Activated CD8-positive, alpha-beta memory T cell treated with anti-CD3 and anti-CD28 coated beads, Interleukin-2, amount 50 U/mL, for 24 hours (primary cell): ENCODE measurements around the gene ZNHIT2.
"Not testable (repeated sequence)": the region's sequence is repeated elsewhere in the genome, so short reads cannot be mapped to it uniquely, and the experiment has no call there.

ENCODE experiments used
- DNase-seq: peaks from one replicate; pipeline ENCODE4 v3.0.0-alpha.2; 2020; ENCODE audit errors: extremely low read depth

The ZNHIT2 gene

DNA sequence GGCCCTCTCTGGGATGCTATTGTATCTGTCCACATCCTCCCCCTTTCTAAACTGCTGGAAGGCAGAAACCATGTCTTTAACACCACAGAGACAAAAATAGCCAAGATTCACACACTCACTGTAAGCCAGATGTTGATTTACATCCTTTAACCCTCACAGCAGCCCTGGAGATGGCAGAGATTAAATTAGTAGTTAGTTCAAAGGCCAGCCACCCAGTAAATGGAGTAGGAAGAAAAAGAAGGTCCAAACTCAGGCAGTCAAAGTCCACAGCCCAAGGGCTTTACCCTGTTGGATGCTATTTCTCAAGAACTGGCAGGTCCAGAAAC, 2.1 kb upstream of the ZNHIT2 start:
- no peak for DNase-seq

DNA sequence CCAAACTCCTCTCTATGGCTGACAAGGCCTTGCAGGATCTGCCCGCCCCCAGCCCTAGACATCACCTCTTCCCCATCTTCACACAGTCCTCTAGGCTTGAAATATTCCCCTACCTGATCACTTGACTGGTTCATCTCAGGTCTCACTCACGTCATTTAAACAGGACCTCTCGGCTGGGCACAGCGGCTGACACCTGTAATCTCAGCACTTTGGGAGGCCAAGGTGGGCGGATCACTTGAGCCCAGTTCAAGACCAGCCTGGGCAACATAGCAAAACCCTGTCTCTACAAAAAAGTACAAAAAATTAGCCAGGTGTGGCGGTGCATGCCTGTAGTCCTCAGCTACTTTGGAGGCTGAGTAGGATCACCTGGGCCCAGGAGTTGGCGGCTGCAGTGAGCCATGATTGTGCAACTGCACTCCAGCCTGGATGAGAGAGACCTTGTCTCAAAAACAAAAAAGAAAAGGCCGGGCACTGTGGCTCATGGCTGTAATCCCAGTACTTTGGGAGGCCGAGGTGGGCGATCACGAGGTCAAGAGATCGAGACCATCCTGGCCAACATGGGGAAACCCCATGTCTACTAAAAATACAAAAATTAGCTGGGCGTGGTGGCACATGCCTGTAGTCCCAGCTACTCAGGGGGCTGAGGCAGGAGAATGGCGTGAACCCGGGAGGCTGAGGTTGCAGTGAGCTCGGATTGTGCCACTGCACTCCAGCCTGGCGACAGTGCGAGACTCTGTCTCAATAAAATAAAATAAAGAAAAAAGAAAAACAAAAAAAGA, 1.6 kb upstream of the ZNHIT2 start:
- not testable (repeated sequence) for DNase-seq

DNA sequence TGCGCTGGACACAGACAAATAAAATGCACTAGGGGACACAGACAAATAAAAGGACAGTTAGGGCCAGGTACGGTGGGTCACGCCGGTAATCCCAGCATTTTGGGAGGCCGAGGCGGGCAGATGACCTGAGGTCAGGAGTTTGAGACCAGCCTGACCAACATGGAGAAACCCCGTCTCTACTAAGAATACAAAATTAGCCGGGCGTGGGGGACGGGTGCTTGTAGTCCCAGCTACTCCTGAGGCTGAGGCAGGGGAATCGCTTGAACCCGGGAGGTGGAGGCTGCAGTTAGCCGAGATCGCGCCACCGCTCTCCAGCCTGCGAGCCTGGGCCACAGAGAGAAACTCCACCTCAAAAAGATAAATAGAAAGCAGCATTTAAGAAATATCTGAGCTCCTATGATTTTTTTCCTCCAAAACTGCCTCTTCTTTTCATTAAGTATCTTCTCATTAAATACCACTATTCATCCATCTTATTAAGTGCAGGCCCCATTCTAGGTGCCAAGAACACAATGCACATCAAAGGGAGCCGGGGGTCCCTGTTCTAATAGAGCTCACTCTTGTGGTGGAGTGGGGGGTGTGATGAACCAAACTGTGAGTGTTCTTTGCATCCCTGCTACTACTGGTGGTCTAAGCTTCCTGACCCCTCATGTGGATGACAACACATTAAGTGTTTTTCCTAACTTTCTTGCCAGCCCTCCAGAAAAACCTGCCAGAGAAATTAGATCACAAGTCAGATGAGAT, 766 bp upstream of the ZNHIT2 start:
- DNase-seq, result no peak

DNA sequence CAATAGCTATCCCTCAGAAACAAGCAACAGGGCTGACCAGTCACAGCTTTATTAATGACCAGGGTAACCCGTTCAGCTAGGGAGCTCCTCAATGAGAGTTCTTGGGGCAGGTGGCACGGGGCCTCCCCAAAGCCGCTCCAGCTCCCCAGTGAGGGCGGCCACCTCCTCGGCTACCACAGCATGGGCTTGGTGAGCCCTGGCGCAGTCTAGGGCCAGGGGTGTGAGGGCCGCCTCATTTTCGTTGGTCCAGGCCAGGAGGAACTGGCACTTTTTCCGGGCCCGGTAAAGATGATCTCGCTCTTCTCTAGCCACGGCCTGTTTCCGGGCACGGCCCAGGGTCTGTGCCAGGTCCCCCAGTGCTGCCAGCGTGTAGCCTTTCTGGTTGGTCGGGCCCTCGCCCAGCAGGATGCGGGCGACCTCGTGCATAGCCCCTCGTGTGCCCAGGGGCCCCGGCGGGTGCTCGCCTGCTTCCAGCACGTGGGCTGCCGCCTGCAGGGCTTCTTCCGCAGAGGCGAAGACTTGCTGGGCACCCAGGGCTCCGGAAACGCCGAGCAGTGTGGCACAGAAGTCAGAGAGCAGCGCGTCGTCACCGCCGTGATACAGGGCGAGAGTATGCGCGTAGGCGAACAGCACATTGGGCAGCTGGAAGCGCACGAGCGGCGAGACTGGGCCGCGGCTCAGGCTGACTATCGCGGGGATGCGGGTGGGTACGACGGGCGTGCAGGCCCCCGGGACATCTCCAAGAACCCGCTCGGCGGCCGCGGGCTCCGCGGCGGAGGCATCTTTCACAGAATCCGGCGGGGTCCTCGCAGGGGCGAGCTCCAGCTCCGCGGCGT, 913 bp downstream of the ZNHIT2 start:
- DNase-seq, result no peak

DNA sequence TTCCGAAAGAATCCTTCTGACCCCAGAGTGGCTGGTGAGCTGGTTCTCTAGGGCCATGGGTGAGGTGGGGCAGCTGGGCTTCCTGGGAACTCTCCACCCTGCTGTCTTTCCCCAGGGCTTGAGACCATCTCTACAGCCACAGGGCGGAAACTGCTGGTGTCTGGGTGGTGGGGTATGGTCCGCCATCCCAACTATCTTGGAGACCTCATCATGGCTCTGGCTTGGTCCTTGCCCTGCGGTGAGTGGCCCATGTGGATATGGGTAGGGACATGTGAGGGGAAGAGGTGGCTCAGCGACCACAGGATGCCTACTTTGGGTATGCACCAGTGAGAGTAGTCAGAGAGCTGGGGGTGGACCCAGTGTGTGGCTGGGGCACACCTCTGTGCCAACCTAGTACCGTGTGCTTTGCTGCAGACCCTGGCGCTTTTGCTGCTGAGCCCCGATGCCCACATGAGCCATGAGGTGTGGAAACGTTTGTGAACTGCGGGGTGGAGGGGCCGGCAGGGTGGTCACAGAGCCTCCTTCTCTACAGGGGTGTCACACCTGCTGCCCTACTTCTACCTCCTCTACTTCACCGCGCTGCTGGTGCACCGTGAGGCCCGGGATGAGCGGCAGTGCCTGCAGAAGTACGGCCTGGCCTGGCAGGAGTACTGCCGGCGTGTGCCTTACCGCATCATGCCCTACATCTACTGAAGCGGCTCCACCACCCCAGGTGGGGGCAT, 2.0 kb downstream of the ZNHIT2 start:
- DNase-seq, result no peak

DNA sequence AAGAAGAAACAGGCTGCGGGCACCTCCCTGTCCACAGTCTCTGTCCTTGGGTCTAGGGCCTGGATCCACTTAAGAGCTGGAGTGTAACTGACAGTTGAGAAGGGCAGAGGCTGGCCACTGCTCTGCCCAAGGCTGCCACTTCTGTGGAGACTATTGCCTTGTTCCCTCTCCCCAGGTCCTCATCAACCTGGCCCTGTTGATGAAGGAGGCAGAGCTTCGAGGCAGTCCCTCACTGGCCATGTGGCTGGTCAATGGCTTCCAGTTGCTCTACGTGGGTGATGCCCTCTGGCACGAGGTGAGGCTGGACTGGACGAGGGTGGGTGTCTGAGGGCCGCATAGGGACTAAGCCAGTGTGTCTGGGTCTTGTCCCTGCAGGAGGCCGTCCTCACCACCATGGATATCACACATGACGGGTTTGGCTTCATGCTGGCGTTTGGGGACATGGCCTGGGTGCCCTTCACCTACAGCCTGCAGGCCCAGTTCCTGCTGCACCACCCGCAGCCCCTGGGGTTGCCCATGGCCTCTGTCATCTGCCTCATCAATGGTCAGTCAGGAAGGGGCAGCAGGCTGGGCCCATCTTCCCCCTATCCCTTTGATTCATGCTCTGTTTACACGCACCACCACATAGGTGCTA, 2.8 kb downstream of the ZNHIT2 start:
- DNase-seq, result no peak

DNA sequence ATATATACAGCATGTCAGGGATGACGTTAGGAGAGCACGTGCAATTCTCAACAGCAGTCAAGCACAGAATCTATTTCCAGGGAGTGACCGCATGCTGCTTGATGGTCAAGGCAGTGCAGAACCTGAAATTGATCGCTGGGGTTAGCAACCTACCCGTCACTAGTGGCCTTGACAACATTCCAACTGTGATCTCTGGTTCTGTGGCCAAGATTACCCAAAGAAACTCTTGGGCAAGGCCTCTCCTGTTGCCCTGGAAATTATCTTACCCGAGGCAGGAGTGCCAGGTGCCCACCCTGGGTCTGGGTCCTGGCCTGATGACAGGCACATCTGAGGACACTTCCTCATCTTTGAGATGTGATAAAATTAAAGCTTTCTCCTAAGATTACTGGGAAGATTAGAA, 3.7 kb downstream of the ZNHIT2 start:
- no peak for DNase-seq

DNA sequence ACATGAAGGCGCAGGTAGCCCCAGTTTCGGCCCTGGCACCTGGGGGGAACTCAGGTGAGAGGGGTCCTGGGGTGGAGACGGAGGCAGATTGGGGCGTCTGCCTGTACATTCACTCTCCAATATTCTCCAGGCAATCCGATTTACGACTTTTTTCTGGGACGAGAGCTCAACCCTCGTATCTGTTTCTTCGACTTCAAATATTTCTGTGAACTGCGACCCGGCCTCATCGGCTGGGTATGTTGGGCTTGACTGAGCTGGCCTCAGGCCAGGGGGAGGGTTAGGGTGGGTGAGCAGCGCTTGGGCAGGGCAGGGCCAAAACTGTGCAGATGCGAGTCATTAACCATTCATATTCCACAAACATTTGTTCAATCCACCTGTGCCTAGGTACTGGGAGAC, 4.1 kb downstream of the ZNHIT2 start:
- no peak for DNase-seq

DNA sequence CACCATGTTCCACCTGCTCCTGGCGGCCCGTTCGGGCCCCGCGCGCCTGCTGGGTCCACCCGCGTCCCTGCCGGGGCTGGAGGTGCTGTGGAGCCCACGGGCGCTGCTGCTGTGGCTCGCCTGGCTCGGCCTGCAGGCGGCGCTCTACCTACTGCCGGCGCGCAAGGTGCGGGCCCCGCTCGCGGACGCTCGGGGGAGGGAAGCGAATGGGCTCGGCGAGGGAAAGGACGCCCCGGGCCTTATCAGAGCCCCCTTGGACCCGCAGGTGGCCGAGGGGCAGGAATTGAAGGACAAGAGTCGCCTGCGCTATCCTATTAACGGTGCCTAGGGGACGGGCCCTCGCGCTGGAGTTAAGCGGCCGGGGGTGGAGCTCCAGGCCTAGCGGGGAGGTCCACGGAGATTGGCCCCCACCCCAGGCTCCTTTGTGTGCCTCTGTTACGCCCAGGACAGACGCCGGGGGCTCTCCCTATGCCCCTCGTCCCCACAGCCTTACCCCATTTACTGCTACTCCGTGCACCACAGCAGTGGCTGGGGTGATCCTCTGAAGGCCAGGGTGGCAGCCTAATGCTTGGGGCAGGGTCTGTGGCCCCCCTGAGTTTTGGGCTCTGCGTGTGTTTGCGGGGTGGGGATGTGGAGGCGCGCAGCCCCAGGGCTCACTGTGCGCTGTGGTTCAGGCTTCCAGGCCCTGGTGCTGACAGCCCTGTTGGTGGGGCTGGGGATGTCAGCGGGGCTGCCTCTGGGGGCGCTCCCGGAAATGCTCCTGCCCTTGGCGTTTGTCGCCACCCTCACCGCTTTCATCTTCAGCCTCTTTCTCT, 4.7 kb downstream of the ZNHIT2 start:
- DNase-seq, result no peak

DNA sequence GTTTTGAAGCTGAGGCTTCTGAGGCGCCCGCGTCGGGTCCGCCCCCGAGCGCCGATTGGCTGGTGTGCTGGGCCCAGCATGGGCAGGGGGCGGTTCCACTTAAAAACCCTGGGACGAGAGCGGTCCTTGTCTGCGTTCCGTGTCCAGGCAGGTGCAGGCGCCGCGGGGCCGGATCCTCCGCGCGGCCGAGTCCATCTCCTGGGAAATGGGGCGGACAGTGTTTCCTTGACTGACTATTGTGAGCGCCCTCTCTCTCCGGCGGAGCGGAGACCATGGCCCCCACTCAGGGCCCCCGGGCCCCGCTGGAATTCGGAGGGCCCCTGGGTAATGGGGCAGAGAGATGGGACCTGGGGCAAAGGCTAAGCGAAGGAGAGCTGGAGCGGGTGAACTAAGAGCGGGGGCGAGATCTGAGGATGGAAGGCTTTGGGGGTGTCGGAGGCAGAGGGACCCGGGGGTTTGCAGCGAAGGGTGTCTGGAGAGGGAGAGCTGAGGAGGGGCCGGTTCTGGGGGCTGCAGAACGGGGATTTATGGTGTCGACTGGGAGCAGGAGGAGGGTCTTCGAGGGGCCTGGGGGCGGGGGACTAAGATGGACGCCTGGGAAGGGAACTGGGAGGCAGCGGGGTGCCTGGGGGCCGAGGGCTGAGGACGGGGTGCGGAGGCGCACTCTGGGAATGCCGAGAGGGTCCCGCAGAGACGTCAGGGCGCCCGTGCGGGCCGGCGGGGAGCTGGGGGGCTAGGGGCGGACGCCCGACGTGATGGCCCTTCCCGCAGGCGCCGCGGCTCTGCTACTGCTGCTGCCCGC, 5.6 kb downstream of the ZNHIT2 start, which contains the start of gene TM7SF2:
Gene TM7SF2, plus strand, starts transcription at position 129 of the 802 bp plus-strand sequence. Its CDS starts 144 bp downstream, at position 273.
- DNase-seq, result peak; percentile 83

DNA sequence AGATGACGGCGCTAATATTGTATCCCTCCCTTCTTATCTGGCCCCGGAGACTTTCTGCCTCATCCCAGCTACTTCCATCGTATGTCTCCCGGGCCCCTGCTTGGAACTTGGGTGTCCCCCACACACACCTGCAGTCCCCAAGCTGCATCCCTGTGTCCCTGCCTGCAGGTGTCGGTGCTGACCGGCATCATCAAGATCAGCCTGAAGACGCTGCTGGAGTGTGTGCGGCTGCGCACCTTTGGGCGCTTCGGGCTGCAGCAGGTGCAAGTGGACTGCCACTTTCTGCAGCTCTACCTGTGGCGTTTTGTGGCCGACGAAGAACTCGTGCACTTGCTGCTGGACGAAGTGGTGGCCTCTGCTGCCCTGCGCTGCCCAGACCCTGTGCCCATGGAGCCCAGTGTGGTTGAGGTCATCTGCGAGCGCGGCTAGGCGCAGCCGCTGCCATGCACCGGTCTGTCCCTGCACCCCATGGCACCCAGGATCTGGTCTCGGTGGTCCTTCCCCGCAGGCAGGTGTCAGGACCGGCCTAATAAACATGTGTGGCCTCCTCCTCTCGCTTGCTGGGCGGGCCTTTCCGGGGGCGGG, 6.2 kb downstream of the ZNHIT2 start:
- no peak for DNase-seq

DNA sequence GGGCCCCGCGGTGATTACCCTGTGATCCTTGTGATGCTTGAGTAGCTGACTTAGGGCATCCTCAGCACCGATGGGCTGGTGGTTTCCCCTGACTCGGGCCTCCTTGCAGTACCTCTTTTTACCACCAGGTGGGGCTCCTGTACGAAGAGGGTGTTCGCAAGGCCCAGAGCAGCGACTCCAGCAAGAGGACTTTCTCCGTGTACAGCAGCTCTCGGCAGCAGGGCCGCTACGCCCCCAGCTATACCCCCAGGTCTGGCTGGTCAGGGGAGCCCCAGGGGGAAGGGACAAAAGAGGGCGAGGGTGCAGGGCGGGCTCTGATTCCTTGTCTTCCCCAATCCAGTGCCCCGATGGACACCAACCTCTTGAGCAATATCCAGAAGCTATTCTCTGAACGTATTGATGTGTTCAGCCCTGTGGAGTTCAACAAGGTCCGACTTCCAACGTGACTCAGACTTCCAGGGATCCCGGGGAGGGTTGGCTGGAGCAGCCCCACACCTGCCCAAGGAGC, 7.1 kb downstream of the ZNHIT2 start:
- peak; percentile 91 for DNase-seq

DNA sequence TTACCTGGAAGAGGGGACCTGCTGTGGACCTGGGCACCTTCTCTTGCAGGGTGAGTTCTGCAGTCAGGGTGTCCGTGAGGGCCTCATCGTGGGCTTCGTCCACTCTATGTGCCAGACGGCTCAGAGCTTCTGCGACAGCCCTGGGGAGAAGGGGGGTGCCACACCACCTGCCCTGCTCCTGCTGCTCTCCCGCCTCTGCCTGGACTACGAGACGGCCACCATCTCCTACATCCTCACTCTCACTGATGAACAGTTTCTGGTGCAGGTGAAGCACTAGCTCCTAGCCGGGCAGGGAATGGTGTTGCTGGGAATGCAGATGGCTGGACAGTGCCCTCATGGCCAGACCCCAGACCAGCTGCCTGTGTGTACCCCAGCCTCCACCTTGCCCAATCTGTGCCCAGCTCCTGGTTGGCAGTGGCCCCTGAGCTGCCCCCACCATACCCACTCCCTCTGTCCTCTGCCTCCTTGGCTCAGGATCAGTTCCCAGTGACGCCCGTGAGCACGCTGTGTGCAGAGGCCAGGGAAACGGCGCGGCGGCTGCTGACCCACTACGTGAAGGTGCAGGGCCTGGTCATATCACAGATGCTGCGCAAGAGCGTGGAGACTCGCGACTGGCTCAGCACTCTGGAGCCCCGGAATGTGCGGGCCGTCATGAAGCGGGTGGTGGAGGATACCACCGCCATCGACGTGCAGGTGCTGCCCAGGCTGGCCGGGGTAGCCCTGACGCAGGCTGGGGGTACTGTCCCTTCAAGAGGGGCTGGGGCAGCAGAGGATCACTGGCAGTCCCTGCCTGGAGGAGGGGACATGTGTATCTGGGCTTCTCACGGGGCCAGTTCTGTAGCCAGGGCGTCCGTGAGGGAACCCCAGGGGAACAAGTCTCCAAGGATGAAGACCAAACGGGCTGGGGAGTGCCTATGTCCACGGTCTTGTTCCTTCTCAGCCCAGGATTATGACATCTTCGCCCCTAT, 8.0 kb downstream of the ZNHIT2 start:
- no peak for DNase-seq

DNA sequence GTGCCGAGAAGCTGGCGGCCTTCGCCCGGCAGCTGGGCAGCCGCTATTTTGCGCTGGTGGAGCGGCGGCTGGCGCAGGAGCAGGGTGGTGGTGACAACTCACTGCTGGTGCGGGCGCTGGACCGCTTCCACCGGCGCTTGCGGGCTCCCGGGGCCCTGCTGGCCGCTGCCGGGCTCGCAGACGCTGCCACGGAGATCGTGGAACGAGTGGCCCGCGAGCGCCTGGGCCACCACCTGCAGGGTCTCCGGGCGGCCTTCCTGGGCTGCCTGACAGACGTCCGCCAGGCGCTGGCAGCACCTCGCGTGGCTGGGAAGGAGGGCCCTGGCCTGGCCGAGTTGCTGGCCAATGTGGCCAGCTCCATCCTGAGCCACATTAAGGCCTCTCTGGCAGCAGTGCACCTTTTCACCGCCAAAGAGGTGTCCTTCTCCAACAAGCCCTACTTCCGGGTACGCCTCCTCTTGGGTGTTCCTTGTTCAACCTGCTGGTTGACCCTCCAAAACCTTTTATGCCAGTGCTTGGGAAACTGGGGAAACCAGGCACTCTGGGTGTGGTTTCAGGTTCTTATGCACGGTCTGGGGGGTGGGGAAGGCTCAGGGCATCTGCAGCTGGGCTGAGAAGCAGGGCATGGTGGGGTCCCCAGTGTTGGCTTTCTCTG, 8.9 kb downstream of the ZNHIT2 start:
- DNase-seq, result no peak

DNA sequence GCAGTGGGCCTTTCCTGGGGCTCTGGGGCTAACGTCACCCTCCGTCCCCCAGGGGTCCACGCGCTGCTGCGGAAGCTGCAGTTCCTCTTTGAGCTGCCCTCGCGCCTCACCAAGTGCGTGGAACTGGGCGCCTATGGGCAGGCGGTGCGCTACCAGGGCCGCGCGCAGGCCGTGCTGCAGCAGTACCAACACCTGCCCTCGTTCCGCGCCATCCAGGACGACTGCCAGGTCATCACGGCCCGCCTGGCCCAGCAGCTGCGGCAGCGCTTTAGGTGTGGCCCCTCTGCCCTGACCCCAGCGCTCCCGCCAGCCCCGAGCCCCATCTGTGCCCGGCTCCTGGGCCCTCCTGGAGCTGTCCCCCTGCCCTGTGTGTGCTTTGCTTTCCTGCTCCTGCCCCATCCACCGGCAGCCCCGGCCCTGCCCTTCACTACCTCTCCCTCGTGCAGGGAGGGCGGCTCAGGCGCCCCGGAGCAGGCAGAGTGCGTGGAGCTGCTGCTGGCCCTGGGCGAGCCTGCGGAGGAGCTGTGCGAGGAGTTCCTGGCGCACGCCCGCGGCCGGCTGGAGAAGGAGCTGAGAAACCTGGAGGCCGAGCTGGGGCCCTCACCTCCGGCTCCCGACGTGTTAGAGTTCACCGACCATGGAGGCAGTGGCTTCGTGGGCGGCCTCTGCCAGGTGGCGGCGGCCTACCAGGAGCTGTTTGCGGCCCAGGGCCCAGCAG, 9.6 kb downstream of the ZNHIT2 start:
- no peak for DNase-seq

DNA sequence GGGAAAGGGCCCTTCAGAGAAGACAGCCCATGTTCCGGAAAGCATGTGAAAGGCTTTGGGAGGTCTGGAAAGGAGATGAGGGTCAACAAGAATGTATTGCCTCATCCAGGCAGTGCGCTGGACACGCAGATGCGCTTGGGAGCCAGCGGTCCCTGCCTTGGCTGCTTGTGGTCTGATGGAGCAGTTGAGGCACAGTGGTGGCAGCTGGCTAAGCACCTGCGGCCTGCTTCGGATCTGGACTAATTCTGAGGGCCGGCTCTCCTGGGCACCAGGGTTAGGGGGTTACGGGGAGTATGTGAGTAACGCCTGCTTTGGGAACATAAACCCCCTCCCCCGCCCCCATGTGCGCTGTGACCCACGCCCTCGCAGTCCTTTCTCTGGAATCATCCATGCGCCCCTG, 10.4 kb downstream of the ZNHIT2 start:
- DNase-seq, result no peak

DNA sequence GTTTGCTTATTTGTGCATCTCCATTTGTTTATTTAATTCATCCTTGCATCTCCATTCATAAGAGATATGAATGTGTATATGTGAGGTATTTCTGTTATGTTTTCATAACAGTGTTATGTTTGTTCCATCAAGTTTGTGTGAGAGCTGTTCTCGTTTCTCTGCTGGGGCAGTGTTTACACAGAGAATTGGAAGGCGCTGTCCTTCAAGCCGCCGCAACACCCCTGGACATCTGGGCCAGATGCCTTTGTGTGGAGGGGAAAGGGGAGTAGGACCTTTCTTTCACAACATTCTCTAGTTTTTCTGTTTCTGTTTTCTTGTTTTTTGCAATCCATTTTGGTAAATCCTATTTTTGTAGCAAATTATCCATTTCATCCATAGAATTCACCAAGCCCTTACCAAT, 12.9 kb downstream of the ZNHIT2 start:
- DNase-seq, result no peak
